Stimulated activated naive CD4-positive, alpha-beta T cell treated with Interleukin-2 at 50 U/mL for 16 hours (primary cell): ENCODE results near the gene ZNF595.
"Not testable (repeated sequence)": the region's sequence is repeated elsewhere in the genome, so short reads cannot be mapped to it uniquely, and the experiment has no call there.

Experiments
- DNase-seq: peaks from one replicate; lab custom pipeline; 2025; lab: John Stamatoyannopoulos, UW

Gene ZNF595

DNA sequence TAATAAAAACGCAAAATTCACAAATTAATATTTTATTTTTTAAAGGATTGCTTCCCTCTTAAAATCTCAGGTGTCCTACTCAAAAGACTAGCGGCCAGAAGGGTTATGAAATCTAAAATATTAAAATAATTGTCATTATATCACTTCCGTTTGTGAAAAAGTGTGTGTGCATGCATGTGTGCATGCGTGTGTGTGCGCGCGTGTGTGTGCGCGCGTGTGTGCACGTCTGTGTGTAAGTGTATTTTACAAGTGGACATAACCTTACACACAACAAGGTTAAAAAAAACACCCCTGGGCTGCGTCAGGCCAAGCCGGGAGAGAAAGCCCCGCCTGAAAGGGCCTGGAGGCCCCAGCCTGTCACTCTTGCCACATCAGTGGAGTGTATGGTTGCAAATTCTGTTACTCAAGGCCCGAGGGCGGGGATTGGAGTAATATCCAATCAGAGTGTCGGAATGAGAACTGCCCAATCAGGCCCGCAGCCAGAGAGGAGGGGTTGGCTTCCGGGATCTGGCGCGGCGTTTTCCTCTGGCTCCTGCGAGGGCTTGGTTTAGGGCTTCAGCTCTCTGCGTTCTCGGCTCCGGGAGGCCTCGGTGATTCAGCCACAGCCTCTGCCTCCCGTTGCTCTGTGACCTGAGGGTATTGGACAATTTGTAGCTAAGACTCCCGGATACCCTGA is at the start of gene ZNF595:
Gene ZNF595 (plus strand): TSS at position 518 of the 676 bp plus-strand sequence. CDS start 168 bp downstream, outside the sequence.
- DNase-seq: not testable (repeated sequence)

DNA sequence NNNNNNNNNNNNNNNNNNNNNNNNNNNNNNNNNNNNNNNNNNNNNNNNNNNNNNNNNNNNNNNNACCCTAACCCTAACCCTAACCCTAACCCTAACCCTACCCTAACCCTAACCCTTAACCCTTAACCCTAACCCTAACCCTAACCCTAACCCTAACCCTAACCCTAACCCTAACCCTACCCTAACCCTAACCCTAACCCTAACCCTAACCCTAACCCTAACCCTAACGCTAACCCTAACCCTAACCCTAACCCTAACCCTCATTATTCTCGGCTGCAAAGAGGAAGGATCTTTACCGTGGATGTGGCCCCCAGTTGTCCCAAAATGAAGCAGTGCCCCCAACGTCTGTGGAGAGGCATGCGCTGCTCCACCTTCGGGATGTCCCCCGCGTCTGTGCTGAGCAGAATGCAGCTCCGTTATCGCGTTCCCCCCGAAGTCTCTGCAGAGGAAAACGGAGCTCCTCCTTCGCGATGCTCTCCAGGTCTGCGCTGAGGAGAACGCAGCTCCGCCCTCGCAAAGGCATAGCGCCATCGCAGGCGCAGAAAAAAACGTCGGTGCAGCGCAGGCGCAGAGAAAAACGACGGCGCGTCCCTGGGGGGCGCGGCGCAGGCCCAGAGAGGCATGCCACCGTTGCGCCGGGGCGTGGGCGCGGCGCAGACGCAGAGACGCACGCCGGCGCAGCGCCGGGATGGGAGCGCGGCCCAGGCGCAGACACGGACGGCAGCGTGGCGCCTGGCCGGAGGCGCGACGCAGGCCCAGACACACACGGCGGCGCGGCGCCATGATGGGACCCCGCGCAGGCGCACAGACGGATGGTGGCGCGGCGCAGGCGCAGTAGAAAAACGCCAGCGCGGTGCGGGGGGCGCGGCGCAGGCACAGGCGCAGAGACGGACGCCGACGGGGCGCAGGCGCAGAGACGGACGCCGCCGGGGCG is 42.9 kb upstream of the ZNF595 start:
- DNase-seq: not testable (repeated sequence)

- not testable (repeated sequence) for DNase-seq
Observed at GRCh38 chr4:11095-11815, 41.9 kb upstream of the ZNF595 start.

DNA sequence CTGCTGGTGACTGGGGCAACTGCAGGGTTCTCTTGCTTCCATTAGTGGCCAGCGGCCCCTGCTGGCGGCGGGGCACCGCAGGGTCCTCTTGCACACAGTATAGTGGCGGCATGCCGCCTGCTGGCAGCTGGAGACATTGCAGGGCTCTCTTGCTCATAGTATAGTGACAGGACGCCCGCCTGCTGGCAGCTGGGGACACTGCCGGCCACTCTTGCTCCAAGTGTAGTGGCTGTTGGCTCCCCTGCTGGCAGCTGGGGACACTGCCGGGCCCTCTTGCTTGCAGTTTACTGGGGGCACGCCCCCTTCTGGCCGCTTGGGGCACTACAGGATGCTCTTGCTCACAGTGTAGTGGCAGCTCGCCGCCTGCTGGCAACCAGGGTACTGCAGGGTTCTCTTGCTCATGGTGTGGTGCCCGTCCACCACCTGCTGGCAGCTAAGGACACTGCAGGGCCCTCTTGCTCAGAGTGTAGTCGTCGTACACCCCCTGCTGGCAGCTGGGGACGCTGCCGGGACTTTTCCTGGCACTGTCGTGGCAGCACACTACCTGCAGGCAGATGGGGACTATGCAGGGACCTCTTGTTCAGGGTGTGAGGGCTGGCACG is 41.2 kb upstream of the ZNF595 start:
- not testable (repeated sequence) for DNase-seq

GRCh38 chr4:18128-18527 is 35.0 kb upstream of the ZNF595 start:
- not testable (repeated sequence) for DNase-seq

- DNase-seq: not testable (repeated sequence)
Observed at GRCh38 chr4:18589-18988, 34.5 kb upstream of the ZNF595 start.

DNA sequence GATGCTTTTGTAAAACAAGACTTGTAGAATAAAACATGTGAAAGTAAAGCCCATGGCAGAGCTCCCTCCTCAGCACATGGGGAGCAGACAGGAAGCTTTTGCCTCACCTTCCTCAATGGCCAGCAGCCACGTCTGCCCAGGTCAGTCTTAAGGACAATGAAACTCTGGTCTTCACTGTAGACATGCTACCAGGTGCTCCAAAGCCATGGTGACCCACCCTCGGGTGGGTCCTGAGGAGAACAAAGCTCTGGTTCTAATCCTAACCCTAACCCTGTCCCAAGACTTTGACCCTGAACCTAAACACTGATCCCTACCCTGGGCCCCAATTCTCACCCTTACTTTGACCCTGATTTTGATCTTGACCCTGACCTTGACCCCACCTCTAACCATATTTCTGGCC is 30.2 kb upstream of the ZNF595 start:
- not testable (repeated sequence) for DNase-seq

- not testable (repeated sequence) for DNase-seq
Observed at GRCh38 chr4:24359-24758, 28.8 kb upstream of the ZNF595 start.

- not testable (repeated sequence) for DNase-seq
Observed at GRCh38 chr4:27501-27900, 25.6 kb upstream of the ZNF595 start.

- not testable (repeated sequence) for DNase-seq
Observed at GRCh38 chr4:28767-29542, 24.2 kb upstream of the ZNF595 start.

- not testable (repeated sequence) for DNase-seq
Observed at GRCh38 chr4:33314-33713, 19.8 kb upstream of the ZNF595 start.

GRCh38 chr4:36559-37415 is 16.3 kb upstream of the ZNF595 start:
- not testable (repeated sequence) for DNase-seq

GRCh38 chr4:38202-38601 is 14.9 kb upstream of the ZNF595 start:
- not testable (repeated sequence) for DNase-seq

- not testable (repeated sequence) for DNase-seq
Observed at GRCh38 chr4:43375-43774, 9.7 kb upstream of the ZNF595 start.

DNA sequence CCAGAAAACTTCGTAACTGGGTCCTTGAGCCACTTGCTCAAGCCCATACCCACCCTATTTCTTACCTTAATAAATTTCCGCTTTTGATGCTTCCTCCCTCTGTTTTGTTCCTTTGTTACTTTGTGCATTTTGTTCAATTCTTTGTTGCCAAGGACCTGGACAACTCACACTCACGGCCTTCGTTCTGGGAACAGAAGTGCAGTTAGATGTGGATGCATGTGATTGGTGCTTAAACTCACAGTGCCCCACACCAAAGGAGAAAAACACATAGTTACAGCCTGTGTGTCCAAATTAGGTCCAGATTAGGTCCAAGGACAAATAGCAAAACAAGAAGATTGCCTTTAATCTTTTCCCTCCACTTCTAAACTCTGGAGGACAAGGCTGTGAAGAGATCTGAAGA is 1.9 kb upstream of the ZNF595 start:
- DNase-seq: not testable (repeated sequence)

DNA sequence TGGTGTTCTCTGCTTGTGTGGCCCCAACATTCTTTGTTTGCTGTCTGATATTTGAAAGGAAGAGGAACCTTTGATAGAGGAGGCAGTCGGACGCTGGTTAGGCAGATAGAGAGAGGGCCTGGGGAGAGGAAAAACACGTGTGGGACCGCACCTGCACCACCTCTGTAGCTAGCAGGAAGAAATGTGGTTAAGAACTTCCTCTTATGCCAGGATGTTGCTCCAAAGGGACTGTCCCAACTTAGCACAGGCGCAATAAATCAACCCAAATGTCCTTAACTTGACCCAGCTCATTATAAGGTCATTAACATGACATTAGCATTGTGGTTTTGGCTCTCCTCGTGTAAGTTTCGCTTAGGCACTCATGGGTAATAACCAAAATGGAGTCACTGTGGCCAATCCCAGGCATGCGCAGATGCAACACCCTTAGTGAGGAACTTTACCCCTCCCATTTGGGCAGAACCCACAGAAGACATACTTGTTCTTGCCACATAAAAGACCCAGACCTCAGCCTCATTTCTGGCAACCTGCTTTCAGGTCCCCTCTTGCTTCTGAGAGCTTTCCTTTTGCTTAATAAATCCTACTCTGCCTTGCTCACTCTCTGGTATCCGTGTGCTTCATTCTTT is 1.4 kb upstream of the ZNF595 start:
- not testable (repeated sequence) for DNase-seq

DNA sequence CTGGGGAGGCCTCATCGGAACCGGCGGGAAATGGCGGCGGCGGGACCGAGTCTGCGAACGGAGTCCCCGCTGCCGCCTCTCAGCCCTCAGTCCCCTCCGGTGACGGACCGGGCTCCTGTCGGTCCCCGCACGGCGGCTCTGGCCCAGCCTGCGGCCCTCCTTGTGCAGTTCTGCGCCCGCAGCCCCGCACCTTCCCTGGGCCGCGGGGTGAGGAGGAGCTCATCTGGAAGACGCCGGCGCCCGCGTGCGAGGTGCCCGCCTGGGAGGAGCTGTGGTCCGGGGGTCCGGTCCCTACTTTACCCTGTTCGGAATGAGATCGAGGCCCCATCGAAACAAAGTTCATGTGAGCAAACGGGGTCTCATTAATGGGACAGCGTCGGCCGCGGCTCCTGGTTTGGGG is 400 bp downstream of the ZNF595 start:
- DNase-seq: not testable (repeated sequence)

DNA sequence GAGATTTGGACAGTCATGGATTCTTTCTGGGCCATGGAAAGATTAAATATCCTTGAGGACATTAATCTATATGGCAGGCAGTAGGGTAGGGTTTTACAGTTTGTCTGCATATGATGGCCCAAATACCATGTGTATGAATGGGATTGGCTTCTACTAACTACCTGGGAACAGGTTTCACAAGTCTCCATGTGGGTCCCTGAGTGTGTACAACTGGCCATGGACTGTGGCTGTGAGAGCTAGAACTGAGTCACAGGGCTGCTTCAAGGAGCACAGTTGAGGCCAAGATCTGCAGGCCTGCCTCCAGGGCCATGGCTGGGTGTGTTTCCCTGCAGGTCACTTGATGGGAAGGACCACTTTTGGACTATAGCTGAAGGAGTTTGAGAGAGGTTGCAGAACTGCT is 11.6 kb downstream of the ZNF595 start:
- not testable (repeated sequence) for DNase-seq

GRCh38 chr4:71830-72229 is 18.7 kb downstream of the ZNF595 start:
- no peak for DNase-seq

- no peak for DNase-seq
Observed at GRCh38 chr4:85951-86350, 32.8 kb downstream of the ZNF595 start.
